NCI-H2196 treated with DMSO at 0.1 percent for 48 hours (cell line): ENCODE measurements around the gene GASK1A.
"Not testable (repeated sequence)": the region's sequence is repeated elsewhere in the genome, so short reads cannot be mapped to it uniquely, and the experiment has no call there.

Source experiments
- DNase-seq: peaks from one replicate; lab custom pipeline; 2025; ENCODE audit not compliant: unreplicated experiment; lab: John Stamatoyannopoulos, UW

The GASK1A gene

DNA sequence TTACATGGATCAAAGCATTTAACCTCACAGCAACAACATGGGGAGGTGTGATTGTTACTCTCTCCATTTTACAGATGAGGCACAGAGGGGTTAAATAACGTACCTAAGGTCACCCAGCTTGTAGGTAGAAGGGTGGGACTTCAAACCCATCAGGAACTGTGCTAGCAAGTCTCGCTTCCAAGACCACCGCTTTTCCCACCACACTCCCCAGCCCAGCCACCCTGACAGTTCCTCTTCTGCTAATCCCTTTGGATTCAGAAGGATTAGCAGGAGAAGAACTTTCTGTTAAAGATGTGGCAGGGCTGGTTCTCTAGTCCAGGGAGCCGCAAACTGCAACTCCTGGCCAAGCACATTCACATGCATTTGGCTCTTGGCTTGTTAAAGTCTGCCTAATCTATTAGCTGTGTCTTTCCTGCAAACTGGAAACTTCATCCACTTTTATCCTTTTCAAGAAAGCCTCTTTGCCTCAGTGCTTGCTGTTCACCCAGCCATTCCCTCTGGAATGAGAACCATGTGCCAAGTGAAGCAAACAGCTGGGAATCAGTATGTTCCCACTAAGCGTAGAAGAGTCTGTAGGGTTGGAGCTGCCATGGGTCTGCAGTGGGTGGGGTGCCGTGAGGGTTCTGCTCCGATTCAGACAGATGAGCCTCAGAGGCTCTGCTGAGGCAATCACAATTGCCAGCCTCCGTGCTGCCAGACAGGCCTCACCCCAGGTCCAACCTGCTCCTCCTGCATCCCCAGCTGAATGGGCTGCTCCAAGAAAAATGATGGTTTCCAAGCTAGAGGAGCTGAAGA lies 82.2 kb downstream of the GASK1A start:
- no peak for DNase-seq

DNA sequence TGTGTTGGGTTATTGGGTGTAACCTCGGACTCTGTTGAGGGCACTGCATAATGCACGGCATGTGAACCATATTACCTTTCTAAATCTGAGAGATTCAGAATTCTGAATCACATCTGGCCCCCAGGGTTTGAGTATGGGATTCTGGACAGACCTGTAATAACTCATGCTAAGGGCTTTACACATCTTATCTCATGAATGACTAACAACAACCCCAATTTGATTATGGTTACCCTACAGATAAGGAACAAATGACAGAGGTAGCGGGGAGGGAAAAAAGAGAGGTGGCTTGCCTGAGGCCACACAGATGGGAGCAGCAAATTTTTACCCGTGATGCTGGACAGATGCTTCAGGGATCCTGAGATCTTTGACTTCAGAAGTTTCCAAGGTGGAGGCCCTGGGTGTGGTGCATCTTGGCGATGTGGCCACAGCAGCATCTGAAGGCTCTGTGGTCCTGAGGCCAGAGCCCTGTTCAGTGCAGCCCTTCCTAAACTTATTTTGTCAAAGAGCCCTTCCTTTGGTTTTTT lies 83.0 kb downstream of the GASK1A start:
- DNase-seq: no peak

DNA sequence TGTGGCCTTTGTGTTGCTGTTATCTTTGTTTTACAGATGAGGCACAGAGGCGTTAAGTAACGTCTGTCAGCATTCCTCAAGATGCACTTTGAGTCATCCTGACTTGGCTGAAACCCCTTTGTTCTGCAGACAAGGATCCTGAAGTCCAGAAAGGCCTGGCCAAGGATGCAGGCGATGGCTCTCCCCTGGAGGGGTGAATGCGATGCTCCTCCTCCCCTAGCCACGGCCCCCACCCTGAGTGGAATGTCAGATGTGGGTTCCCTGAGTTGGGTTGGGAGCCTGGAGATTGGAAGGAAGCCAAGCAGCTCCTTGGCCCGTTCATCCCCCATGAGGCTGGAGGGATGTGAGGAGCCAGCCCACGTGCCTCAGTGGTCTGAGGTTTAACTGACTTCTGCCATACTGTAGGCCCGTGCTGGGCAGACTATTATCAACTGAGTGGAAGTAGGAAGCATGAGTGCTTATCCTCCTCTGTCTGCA lies 83.5 kb downstream of the GASK1A start:
- DNase-seq: no peak

DNA sequence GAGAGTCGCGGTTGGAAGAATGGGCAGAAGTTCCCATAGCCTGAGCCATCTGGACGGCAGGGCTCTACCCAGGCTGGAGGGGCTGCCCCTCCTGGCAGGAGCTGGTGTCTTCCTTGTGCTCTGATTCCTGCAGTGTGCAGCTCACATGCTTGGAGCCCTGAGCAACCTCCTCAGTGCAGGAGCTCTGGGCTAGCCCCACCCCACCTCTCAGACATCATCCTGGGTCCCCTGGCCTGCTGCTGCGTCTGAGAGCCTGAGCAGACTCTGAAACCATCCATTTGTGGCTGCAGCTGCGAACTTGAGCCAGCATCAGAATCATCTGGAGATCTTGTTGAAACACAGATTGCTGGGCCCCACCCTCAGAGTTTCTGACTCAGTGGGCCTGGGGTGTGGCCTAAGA lies 84.0 kb downstream of the GASK1A start:
- no peak for DNase-seq

DNA sequence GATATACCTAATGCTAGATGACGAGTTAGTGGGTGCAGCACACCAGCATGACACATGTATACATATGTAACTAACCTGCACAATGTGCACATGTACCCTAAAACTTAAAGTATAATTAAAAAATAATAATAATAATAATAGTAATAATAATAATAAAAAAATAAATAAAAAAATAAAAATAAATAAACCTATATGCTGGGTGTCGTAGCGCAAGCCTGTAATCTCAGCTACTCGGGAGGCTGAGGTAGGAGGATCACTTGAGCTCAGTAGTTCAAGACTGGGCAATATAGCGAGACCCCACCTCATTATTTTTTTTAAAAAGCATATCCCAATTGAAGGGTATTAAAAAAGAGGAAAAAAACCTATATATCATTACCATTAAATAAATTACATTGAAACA lies 91.6 kb downstream of the GASK1A start:
- not testable (repeated sequence) for DNase-seq

DNA sequence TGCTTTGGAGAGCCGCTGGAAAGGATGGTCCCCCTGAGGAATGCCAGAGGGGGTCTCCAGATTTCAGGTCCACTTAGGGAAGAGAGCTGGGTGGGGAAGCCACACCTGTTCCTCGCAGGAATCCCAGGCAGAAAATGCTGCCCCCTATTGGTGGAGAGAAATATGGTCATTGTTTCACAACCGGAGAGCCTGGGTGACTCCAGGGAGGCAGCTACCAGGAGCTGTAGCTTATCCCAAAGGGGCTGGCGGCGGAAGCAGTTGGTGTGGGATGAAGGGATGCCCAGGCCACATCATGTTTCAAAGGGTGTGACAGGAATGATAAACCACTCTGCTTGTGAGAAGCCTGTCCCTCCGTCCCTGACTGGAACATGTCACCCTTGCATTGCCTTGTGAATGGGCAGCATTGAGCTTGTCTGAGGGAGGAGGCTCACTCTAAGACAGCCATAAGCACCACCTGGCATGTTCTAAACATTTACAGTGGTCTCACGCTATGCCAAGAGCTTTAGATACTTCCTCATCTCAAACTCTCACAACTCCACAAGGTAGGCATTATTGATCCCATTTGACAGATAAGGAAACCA lies 92.3 kb downstream of the GASK1A start:
- DNase-seq: no peak

DNA sequence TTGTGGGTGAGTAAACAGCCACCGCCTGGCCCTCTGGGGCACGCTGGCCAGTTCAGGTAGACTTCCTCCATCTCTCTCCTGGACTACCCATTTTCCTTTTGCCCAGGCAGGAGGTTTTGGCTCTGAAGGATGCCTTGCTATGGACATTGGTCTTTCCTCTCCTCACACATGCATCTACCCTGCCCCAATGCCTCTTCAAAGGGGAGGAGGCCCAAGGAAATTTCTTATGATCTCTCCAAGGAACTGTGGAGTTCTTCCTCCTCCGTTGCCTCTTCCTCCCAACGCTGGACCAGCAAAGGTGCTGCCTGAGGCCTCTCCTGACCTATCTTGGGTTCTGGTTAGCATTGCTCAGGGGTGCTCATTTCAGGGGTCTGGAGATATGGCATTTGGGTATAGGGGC lies 93.2 kb downstream of the GASK1A start:
- no peak for DNase-seq

DNA sequence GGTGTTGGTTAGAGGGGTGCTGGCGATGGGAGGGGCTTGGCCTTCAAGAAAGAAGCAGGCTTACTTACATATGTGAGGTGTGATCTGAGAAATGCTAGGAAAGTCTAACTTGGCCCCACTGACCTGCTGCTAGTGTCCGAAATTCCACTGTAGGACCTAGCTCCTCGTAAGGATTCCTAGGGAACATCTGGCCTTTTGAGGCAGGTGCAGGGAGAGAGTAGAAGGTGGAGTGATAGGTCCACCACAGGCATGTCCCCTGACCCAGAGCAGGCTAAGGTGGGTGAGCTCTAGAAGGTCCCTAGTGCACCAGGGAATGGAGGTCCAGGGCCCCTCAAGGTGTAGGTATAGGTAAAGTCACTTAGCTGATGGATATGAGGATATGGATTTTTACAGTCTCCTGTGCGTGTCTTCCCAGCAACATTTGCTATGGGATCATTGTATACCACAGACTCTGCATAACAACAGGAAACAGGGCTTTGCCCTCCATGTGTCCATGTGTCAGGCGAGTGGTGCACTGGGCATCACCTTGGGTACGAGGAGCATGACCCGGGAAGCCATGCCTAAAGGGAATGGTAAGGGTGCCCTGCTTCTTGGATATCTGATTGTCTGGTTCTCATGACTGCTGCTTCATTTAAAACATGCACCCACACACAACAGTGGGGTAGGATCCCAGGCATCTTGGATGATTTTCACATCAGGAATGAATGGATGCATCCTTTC lies 94.2 kb downstream of the GASK1A start:
- no peak for DNase-seq

DNA sequence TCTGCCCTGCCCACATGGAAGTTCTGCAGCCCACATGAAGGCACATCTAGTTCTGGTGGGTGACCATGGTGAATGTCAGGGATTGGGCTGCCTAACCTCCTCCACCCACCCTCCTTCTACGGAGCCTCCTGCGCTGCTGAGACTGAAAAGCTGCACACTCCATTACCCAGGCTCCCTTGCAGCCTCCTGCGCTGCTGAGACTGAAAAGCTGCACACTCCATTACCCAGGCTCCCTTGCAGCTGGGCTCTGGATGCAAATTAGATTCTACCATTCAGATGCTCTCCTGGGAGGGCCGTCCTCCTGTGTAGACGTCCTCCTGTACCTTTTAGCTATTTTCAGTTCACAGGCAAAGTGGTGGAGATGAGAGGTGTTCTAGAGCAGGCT lies 94.7 kb downstream of the GASK1A start:
- DNase-seq: no peak

DNA sequence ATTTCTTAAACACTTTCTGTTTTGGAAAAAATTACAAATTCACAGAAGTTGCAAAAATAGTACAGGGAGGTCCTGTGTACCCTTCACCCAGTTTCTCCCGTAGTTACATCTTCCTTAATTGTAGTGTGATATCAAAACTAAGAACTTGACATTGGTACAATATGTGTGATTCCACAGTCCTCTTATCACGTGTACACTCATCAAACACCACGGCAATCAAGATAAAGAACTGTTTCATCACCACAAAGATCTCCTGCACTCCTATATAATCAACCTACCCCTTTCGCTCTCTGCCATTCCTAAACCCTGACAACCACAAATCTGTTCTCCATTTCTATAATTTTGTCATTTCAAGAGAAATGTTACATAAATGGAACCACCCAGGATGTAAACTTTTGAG lies 95.4 kb downstream of the GASK1A start:
- no peak for DNase-seq

DNA sequence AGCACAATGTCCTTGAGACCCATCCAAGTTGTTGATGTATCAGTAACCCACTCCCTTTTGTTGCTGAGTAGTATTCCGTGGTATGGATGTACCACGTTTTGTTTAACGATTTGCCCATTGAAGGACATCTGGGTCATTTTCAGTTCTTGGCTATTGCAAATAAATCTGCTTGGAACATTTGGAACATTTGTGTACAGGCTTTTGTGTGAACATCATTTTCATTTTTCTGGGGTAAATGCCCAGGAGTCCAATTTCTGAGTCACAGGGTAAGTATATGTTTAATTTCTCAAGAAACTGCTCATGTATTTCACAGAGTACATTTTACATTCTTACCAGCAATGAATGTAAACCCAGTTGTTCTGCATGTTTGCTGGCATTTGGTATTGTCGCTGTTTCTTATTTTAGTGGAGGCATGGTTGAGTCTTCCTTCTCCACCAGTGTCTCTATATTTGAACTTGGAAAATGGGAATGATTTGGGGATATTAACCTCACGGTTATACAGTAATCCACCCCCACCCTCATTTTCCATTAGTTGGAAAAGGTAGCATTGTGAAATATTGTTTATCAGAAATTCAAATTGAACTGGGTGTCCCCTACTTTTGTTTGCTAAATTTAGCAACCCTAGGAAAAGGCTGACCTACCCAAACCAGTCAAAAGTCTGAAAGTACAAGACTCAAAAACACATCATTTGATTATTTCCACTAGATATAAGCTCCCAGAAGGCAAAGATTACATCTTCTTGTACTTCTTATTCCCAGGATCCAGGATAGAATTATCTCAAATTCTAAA lies 96.0 kb downstream of the GASK1A start:
- no peak for DNase-seq

DNA sequence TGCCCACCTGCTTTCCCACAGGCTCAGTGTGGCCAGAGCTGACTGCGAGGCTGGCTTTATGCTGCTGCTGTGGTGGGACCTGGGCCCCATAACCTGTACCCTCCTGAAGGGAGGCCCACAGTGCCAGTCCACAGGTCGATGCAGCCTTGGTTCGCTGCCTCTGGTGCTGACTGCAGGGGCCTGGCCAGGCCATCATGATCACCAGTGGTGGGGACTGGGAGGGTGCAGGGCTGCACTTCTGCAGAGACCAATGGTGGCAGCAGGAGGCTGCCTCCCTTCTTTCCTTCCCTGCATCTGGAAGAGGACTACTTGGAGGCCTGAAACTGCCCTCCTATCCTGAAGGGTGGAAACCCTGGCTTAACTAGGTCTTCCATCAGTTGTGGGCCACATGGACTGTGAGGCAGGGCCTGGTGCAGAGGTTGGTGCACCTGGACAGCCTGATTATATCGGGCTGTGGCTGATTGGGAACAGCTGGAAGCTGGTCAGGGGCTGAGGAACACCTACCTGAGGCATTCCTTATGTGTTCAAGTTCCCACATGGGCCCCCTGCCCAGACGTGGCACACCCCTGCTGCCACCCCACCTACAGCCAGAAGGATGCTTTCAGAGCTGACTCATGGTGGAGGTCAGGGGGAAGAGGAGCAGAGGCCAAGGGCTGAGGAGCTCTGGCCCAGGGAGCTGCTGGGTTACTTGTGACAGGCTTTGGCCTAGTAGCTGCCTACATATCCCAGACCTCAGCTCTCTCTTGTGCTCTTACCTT lies 97.0 kb downstream of the GASK1A start:
- DNase-seq: no peak

DNA sequence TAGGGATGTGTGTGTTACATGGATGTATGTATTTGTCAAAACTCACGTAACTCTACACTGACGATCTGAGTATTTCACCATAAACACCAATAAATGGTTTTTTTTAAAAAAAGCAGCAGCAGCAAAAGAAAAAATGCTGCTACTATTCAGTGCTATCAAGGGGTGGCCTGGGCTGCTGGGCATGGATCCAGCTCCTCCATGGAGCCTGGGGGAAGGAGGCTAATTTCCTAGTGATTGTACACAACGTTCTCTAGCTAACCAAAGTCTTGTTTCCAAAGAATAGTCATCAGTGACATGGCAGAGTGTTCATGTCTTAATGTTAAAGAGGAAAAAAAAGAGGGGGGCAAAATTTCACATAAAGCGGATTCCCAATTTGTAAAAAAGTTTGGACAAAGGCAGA lies 97.7 kb downstream of the GASK1A start:
- no peak for DNase-seq

DNA sequence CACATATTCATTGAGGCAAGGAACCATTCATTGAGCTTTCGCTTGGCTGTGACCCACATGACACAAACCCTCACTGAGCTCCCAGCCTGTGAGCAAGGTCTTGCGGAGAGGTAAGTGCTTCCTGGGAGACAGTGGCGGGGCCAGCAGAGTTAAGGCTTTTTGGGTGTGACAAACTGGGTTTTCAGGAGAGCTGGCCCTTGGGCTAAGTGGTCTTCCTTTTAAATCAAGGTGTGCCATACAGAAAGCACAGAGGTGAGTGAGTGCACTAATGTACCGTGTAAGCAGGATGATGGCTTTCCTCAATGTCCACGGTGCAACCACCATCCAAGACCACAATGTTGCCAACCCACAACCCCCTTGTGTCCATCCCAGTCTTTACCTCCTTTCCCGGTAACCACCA lies 98.2 kb downstream of the GASK1A start:
- DNase-seq: no peak

DNA sequence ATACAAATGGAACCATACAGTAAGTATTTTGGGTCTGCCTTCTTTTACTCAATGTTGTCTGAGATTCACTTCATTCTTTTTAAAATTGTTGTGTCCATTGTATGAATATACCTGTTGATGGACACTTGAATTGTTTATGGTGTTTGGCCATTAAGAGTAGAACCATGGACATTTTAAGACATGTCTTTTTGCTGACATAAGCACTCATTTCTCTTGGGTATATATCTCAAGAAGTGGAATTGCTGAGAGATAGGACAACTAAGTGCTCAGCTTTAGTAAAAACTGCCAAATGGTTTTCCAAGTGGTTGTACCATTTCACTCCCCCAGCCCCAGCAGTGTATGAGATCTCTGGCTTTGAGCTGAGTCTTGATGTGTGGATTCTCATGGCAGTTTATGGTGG lies 98.6 kb downstream of the GASK1A start:
- no peak for DNase-seq

DNA sequence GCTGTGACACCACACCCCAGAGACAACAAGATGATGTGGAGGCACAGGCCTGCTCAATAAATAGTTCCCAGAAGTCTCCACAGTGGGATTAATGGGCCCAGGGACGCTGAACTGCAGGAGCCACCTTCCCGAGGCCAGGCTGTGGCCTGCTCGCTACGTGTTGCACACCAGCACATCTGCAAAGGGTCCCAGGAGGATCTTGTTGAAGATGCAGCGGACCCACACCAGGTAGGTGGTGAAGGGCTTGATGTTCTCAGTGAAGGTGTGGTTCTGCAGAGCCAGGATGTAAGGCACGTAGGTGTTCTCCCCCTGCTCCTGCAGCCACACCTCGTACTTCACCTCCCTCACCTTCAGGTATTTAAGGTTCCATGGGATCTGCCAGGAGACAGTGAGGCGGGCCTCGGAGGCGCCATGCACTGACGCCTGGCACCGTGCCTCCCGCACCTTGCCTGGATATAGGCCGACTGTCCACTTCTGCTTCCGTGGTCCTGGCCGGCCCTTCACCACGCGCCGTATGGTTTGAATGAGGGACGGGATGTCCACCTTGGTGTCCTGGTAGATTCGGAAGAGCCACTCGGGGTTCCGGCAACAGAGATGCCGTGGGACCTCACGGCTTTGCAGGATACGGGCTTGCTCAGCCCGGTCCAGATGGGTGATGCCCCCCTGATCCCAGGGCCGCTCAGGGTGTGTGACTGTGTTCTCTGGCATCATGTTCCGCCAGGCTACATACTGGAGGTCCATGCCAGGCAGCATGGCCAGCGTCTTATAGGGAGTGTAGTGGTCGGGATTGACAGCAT lies 100.6 kb downstream of the GASK1A start:
- DNase-seq: no peak

DNA sequence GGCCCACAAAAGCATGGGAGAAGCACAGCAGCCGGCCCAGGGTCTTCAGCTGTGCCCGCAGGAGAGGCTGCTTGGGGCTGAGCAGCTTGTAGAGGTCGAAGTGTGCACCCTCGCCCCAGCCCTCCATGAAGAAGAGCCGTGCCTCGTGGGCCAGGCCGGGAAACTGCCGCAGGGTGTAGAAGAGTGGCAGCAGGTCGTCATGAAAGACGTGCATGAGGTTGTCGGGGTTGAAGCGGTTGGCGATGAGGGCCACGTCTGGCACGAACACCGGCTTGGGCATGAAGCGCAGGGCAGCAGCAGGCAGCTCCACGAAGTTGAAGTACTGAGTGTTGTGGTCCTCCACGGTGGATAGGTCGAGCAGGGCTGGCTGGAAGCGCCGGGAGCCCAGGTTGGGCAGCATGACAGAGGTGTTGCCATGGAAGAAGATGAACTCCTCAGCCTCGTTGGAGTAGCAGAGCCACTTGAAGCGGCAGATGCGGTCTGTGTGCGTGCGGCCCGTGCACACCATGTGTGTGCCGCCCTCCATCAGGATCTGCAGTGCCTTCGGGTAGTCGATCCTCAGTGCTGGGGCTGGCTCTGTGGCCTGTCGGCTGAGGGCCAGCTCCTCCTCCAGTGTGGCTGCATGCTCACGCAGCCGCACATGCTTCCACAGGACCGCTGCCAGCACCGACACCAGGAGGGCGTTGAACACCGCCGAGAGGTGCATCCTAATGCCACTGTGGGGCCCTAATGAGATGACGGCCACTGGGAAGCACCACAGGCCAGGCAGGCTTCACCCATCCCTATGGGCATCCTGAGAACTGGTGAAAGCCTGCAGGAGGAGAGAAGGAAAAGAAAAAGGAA lies 101.8 kb downstream of the GASK1A start:
- no peak for DNase-seq

DNA sequence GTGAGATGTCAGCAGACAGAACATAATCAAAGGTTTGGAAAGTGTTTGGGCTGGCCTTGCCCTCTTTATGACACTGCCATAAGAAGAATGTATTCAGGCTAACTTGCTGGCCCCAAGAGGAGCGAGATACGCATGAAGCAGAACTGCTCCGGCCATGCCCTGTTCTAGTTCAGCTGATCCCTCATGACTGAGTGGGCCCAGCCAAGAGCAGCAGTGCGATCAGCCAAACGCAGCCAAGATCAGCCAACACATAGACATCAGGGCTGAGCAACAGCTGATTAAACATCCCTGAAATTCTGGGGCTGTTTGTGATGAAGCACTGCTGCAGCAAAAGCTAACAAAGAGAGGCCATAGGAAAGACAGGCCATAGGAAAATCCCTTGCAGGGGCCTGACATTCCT lies 102.7 kb downstream of the GASK1A start:
- no peak for DNase-seq

DNA sequence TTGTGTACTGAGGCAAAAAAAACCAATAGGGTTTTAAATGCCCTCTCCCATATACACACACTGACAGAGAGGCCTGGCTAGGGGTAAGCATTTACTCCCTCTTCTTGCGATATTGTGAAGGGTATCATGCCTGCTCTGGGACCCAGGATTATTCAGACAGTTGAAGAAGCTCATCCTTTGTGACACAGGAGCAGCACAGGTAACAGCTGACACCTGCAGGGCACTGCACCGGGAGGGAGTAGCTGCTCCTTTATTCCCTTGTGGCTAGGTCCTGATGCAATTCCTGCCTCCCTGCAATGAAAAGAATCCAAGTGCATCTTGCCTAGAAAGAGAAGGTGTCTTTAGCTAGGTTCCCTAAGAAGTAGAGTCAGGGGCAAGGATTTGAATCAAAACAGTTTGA lies 103.3 kb downstream of the GASK1A start:
- no peak for DNase-seq
